Neural cell (in vitro differentiated cells): ENCODE data around the gene ORC5. TPM values are rescaled to one million over a fixed set of nuclear protein-coding genes. Genes with fewer than 3 reads are reported as not detected.

Source experiments
- H2AFZ ChIP-seq: fragments of 200-600, 300-800 bp; sonication (generic), shearing (Covaris generic); 2 replicates; pipeline ENCODE4 v1.6.0; 2014; ENCODE audit warnings: low read depth, mild to moderate bottlenecking, antibody characterized with exemption, low read length, moderate library complexity
- H3F3A ChIP-seq: fragments of 200-600 bp; shearing (Covaris generic); 2 replicates; pipeline ENCODE4 v1.6.1; 2016; ENCODE audit warnings: mild to moderate bottlenecking, moderate library complexity, mixed read lengths, antibody characterized with exemption, low read length; ENCODE audit not compliant: insufficient read depth, poor library complexity, severe bottlenecking
- H3K27ac ChIP-seq: fragments of 200-600, 300-800 bp; sonication (generic), shearing (Covaris generic); 2 replicates; pipeline ENCODE4 v1.5.1; 2014; ENCODE audit warnings: mild to moderate bottlenecking, low read length, moderate library complexity
- H3K27me3 ChIP-seq: fragments of 300-800, 200-600 bp; sonication (generic), shearing (Covaris generic); 2 replicates; pipeline ENCODE4 v1.6.0; 2014; ENCODE audit warnings: mild to moderate bottlenecking, low read depth, low read length, moderate library complexity; ENCODE audit not compliant: insufficient read depth
- H3K36me3 ChIP-seq: fragments of 300-800, 200-600 bp; sonication (generic), shearing (Covaris generic); 2 replicates; pipeline ENCODE4 v1.5.1; 2014; ENCODE audit warnings: mild to moderate bottlenecking, antibody characterized with exemption, low read length, moderate library complexity; ENCODE audit not compliant: insufficient read depth
- H3K4me2 ChIP-seq: fragments of 300-800, 200-600 bp; sonication (generic), shearing (Covaris generic); 2 replicates; pipeline ENCODE4 v1.6.0; 2014; ENCODE audit warnings: mild to moderate bottlenecking, low read length
- H3K4me3 ChIP-seq: fragments of 300-800, 200-600 bp; sonication (generic), shearing (Covaris generic); 2 replicates; pipeline ENCODE4 v1.5.1; 2014; ENCODE audit warnings: mild to moderate bottlenecking, low read length, moderate library complexity
- H3K79me2 ChIP-seq: fragments of 200-600 bp; shearing (Covaris generic); replicated peaks from 2 replicates; pipeline ENCODE4 v1.6.0; 2014; ENCODE audit warnings: mild to moderate bottlenecking, low read length, moderate library complexity; ENCODE audit not compliant: insufficient read depth
- H3K9ac ChIP-seq: fragments of 300-800, 200-600 bp; sonication (generic), shearing (Covaris generic); 2 replicates; pipeline ENCODE4 v1.6.1; 2016; ENCODE audit warnings: mild to moderate bottlenecking, low read length, mixed read lengths
- H3K9me2 ChIP-seq: fragments of 200-600 bp; shearing (Covaris generic); 2 replicates; pipeline ENCODE4 v1.6.1; 2016; ENCODE audit warnings: mild to moderate bottlenecking, low read length, mixed read lengths; ENCODE audit not compliant: insufficient read depth
- H3K9me3 ChIP-seq: fragments of 200-600, 300-800 bp; sonication (generic), shearing (Covaris generic); 2 replicates; pipeline ENCODE4 v1.6.1; 2016; ENCODE audit warnings: mild to moderate bottlenecking, mixed run types, low read length, moderate library complexity, mixed read lengths
- H4K20me1 ChIP-seq: fragments of 200-600 bp; shearing (Covaris generic); 2 replicates; pipeline ENCODE4 v1.6.1; 2016; ENCODE audit warnings: mild to moderate bottlenecking, mixed run types; ENCODE audit not compliant: insufficient read depth
- CTCF ChIP-seq: fragments of 450-650 bp; IDR thresholded peaks from 2 replicates; pipeline ENCODE4 v1.5.1; 2014; ENCODE audit warnings: antibody characterized with exemption, mild to moderate bottlenecking, moderate library complexity; ENCODE audit not compliant: poor library complexity, severe bottlenecking
- EP300 ChIP-seq: fragments of 450-650 bp; conservative IDR thresholded peaks from 2 replicates; pipeline ENCODE4 v1.6.1; 2014; ENCODE audit warnings: antibody characterized with exemption, mild to moderate bottlenecking, moderate library complexity; ENCODE audit not compliant: poor library complexity, severe bottlenecking
- EZH2 ChIP-seq: fragments of 200-600, 300-800 bp; shearing (Covaris generic), sonication (generic); IDR thresholded peaks from 2 replicates; pipeline ENCODE4 v1.6.1; 2014; ENCODE audit warnings: antibody characterized with exemption, low read length, borderline replicate concordance, mild to moderate bottlenecking; ENCODE audit not compliant: insufficient read depth, poor library complexity, severe bottlenecking
- MXI1 ChIP-seq: fragments of 450-650 bp; conservative IDR thresholded peaks from 2 replicates; pipeline ENCODE4 v1.6.1; 2014; ENCODE audit warnings: antibody characterized with exemption, mild to moderate bottlenecking; ENCODE audit not compliant: poor library complexity, severe bottlenecking
- POLR2AphosphoS5 ChIP-seq: IDR thresholded peaks from 2 replicates; pipeline ENCODE4 v1.6.1; 2012
- RAD21 ChIP-seq: fragments of 450-650 bp; conservative IDR thresholded peaks from 2 replicates; pipeline ENCODE4 v1.6.1; 2014; ENCODE audit warnings: antibody characterized with exemption, mild to moderate bottlenecking, moderate library complexity
- REST ChIP-seq: IDR thresholded peaks from 2 replicates; pipeline ENCODE4 v1.6.1; 2012; ENCODE audit warnings: borderline replicate concordance
- SMC3 ChIP-seq: fragments of 450-650 bp; conservative IDR thresholded peaks from 2 replicates; pipeline ENCODE4 v1.6.1; 2014; ENCODE audit warnings: antibody characterized with exemption, mild to moderate bottlenecking, moderate library complexity; ENCODE audit not compliant: poor library complexity
- TAF1 ChIP-seq: IDR thresholded peaks from 2 replicates; pipeline ENCODE4 v1.6.1; 2012; ENCODE audit warnings: low read depth
- polyA plus RNA-seq: library from polyadenylated mRNA; depleted of rRNA; stranded (reverse); fragments of >200 nt; gene quantifications from 2 replicates; pipeline ENCODE4 v1.2.3, GENCODE V29; 2014

The ORC5 gene
- polyA plus RNA-seq, 1 donor from 2014 or later = 23.4 TPM

- Histone ChIP-seq H3K36me3 (no peaks in the 10 kb centered on the region), H3F3A (no peaks in the 10 kb centered on the region), H4K20me1 (no peaks in the 10 kb centered on the region), H3K4me2 (no peak overlapping the region), H3K9me2 (no peaks in the 10 kb centered on the region), H3K9me3 (no peaks in the 10 kb centered on the region), H3K27me3 (no peaks in the 10 kb centered on the region), H2AFZ (no peak overlapping the region), H3K4me3 (no peak overlapping the region), H3K79me2 (no peaks in the 10 kb centered on the region), H3K27ac (no peak overlapping the region), H3K9ac (no peak overlapping the region)
- no peak for TF ChIP-seq RAD21
These were observed 111.1 kb downstream of the ORC5 start for GRCh38 chr7:104096683-104097082.

- no peak overlapping the region for H3K4me2 ChIP-seq
These were observed 114.7 kb downstream of the ORC5 start for GRCh38 chr7:104093127-104093526.

GRCh38 chr7:104091242-104091641, 116.6 kb downstream of the ORC5 start:
- no peak overlapping the region for H3K4me2 ChIP-seq
- H3K27ac ChIP-seq = no peak overlapping the region
- no peak overlapping the region for H2AFZ ChIP-seq
- H3K9me2 ChIP-seq = no peaks in the 10 kb centered on the region
- H3K9ac ChIP-seq = no peak overlapping the region
- no peaks in the 10 kb centered on the region for H4K20me1 ChIP-seq
- H3K36me3 ChIP-seq = no peaks in the 10 kb centered on the region
- no peaks in the 10 kb centered on the region for H3K79me2 ChIP-seq
- H3F3A ChIP-seq = no peaks in the 10 kb centered on the region
- no peak overlapping the region for H3K4me3 ChIP-seq
- no peak for TF ChIP-seq POLR2AphosphoS5
- no peak for TF ChIP-seq EZH2
- TF ChIP-seq SMC3 = no peak
- TF ChIP-seq TAF1 = no peak
- no peak for TF ChIP-seq RAD21
- TF ChIP-seq EP300 = no peak
- no peak for TF ChIP-seq REST
- no peak for TF ChIP-seq CTCF
- no peak for TF ChIP-seq MXI1
- no peaks in the 10 kb centered on the region for H3K27me3 ChIP-seq
- no peaks in the 10 kb centered on the region for H3K9me3 ChIP-seq

More at GRCh38 chr7:104093127-104093526, 114.7 kb downstream of the ORC5 start:
- Histone ChIP-seq H3F3A (no peaks in the 10 kb centered on the region), H2AFZ (no peak overlapping the region), H3K27ac (no peak overlapping the region), H3K79me2 (no peaks in the 10 kb centered on the region), H4K20me1 (no peaks in the 10 kb centered on the region), H3K9ac (no peak overlapping the region), H3K4me3 (no peak overlapping the region), H3K27me3 (no peaks in the 10 kb centered on the region), H3K9me3 (no peaks in the 10 kb centered on the region), H3K9me2 (no peaks in the 10 kb centered on the region), H3K36me3 (no peaks in the 10 kb centered on the region)
- TF ChIP-seq REST (no peak), POLR2AphosphoS5 (no peak)
